Omental fat pad (tissue), 4 donors: ENCODE data around the gene COMP. TPM values are rescaled to one million over a fixed set of nuclear protein-coding genes. Genes with fewer than 3 reads are reported as not detected.

Source experiments
- ATAC-seq: fragments of 150-250 bp; one replicate; pipeline ENCODE4 v1.9.1; 2016; ENCODE audit warnings: mild to moderate bottlenecking, moderate library complexity; ENCODE audit not compliant: low FRiP score
- DNase-seq: peaks from one replicate; pipeline ENCODE4 v3.0.0-alpha.2; 2019; ENCODE audit warnings: low spot score
- CTCF ChIP-seq, 3 donors: fragments of 450-650 bp; IDR thresholded peaks; one replicate each; pipeline ENCODE4 v1.5.1; 2016 to 2017; ENCODE audit warnings: antibody characterized with exemption in 3 of 3, mild to moderate bottlenecking in 3 of 3, moderate library complexity in 2 of 3
- total RNA-seq, 4 donors: library from RNA; depleted of rRNA; stranded (reverse); fragments of >200 nt; gene quantifications; one replicate each; pipeline ENCODE4 v1.1.0, GENCODE V29; 2016

COMP gene
- total RNA-seq = 1 to 10 TPM; 1.1 to 1.9 (median 1.3) TPM

- no peak for TF ChIP-seq CTCF (IDR thresholded peaks at IDR 0.05)
- no peak for ATAC-seq
Observed at GRCh38 chr19:18790566-18791314, at the start of gene COMP. COMP (minus strand) TSS chr19:18791305; CDS start chr19:18791269, 36 bp downstream.

GRCh38 chr19:18840288-18841267 lies 49.5 kb upstream of the COMP start:
- DNase-seq (no peak), ATAC-seq (no peak)
- TF ChIP-seq CTCF (IDR thresholded peaks at IDR 0.05) = no peak

More at GRCh38 chr19:18790566-18791314, at the start of gene COMP:
- DNase-seq = no peak

- no peak for ATAC-seq
- DNase-seq = no peak
- no peak for TF ChIP-seq CTCF (IDR thresholded peaks at IDR 0.05)
Observed at GRCh38 chr19:18839465-18840287, 48.6 kb upstream of the COMP start.

- no peak for TF ChIP-seq CTCF (IDR thresholded peaks at IDR 0.05)
- DNase-seq (no peak), ATAC-seq (no peak)
Observed at GRCh38 chr19:18834644-18834984, 43.5 kb upstream of the COMP start.

GRCh38 chr19:18833849-18834643 lies 42.9 kb upstream of the COMP start:
- DNase-seq = no peak
- ATAC-seq = no peak
- no peak for TF ChIP-seq CTCF (IDR thresholded peaks at IDR 0.05)

- TF ChIP-seq CTCF (IDR thresholded peaks at IDR 0.05) = no peak
- ATAC-seq (no peak), DNase-seq (no peak)
Observed at GRCh38 chr19:18833141-18833476, 42.0 kb upstream of the COMP start.
